ENCODE results near the gene NOS1AP.

- TF ChIP-seq TAF7 (tag; IDR thresholded peaks at IDR 0.05) (no peak), CHD1 (IDR thresholded peaks at IDR 0.05; ENCODE audit: low read length) (no peak), VEZF1 (CRISPR knock-in tag; IDR thresholded peaks at IDR 0.05) (no peak), SMC3 (conservative IDR thresholded peaks at IDR 0.05; ENCODE audit: insufficient read depth, low read depth, low read length) (no peak), ZNF431 (CRISPR knock-in tag; IDR thresholded peaks at IDR 0.05) (no peak), KLF16 (IDR thresholded peaks at IDR 0.05) (no peak)
Observed at GRCh38 chr1:162085991-162086390, 16.5 kb downstream of the NOS1AP start.
